ENCODE measurements around the gene CMPK1.

The CMPK1 gene

GRCh38 chr1:47378147-47378546, 44.6 kb downstream of the CMPK1 start:
- ATAC-seq, result no peak
- no peak for TF ChIP-seq ARNTL (CRISPR knock-in tag; IDR thresholded peaks at IDR 0.05; ENCODE audit: borderline replicate concordance, low read depth)
- TF ChIP-seq ZFP30 (CRISPR knock-in tag; IDR thresholded peaks at IDR 0.05), result no peak
- TF ChIP-seq TOX (CRISPR knock-in tag; IDR thresholded peaks at IDR 0.05; ENCODE audit: borderline replicate concordance), result no peak
- TF ChIP-seq PATZ1 (CRISPR knock-in tag; IDR thresholded peaks at IDR 0.05; ENCODE audit: borderline replicate concordance), result no peak
- TF ChIP-seq SNAI2 (CRISPR knock-in tag; IDR thresholded peaks at IDR 0.05), result no peak
- TF ChIP-seq, protein P1, sequence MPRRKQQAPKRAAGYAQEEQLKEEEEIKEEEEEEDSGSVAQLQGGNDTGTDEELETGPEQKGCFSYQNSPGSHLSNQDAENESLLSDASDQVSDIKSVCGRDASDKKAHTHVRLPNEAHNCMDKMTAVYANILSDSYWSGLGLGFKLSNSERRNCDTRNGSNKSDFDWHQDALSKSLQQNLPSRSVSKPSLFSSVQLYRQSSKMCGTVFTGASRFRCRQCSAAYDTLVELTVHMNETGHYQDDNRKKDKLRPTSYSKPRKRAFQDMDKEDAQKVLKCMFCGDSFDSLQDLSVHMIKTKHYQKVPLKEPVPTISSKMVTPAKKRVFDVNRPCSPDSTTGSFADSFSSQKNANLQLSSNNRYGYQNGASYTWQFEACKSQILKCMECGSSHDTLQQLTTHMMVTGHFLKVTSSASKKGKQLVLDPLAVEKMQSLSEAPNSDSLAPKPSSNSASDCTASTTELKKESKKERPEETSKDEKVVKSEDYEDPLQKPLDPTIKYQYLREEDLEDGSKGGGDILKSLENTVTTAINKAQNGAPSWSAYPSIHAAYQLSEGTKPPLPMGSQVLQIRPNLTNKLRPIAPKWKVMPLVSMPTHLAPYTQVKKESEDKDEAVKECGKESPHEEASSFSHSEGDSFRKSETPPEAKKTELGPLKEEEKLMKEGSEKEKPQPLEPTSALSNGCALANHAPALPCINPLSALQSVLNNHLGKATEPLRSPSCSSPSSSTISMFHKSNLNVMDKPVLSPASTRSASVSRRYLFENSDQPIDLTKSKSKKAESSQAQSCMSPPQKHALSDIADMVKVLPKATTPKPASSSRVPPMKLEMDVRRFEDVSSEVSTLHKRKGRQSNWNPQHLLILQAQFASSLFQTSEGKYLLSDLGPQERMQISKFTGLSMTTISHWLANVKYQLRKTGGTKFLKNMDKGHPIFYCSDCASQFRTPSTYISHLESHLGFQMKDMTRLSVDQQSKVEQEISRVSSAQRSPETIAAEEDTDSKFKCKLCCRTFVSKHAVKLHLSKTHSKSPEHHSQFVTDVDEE (CRISPR knock-in tag; IDR thresholded peaks at IDR 0.05), result no peak
- no peak for TF ChIP-seq RARB (CRISPR knock-in tag; IDR thresholded peaks at IDR 0.05)
- no peak for TF ChIP-seq TCF4 (CRISPR knock-in tag; IDR thresholded peaks at IDR 0.05; ENCODE audit: borderline replicate concordance)
- no peak for TF ChIP-seq PPARA (CRISPR knock-in tag; IDR thresholded peaks at IDR 0.05; ENCODE audit: borderline replicate concordance)
- no peak for TF ChIP-seq ZNF8 (CRISPR knock-in tag; IDR thresholded peaks at IDR 0.05)
- TF ChIP-seq BACH2 (CRISPR knock-in tag; IDR thresholded peaks at IDR 0.05; ENCODE audit: borderline replicate concordance), result no peak
- TF ChIP-seq OSR1 (CRISPR knock-in tag; IDR thresholded peaks at IDR 0.05), result no peak
- no peak for TF ChIP-seq CSDC2 (CRISPR knock-in tag; IDR thresholded peaks at IDR 0.05)
- TF ChIP-seq ZNF565 (CRISPR knock-in tag; conservative IDR thresholded peaks at IDR 0.05; ENCODE audit: low read depth), result no peak
- no peak for TF ChIP-seq ZC3H10 (CRISPR knock-in tag; IDR thresholded peaks at IDR 0.05)
- no peak for TF ChIP-seq GLIS3 (CRISPR knock-in tag; IDR thresholded peaks at IDR 0.05)
- TF ChIP-seq ESRRG (CRISPR knock-in tag; IDR thresholded peaks at IDR 0.05), result no peak

DNA sequence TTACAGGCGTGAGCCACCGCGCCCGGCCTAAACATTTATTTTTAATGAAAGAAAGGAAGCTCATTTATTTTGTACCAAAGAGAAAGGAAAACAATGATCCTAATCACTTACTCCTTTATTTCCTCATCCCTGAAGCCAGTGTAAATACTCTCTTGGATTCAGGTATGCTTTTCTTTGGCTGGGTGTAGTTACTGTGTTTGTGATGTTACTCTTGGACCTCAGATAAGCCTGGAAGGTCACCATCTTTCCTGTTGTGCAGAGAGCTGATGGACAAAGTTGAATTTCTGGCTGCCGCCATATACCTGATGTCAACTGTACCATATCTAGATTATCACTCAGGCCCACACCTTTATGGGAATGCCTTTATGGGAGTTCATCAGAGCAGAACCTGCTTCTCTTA, 47.1 kb downstream of the CMPK1 start:
- ATAC-seq, result no peak

GRCh38 chr1:47382399-47382983, 48.9 kb downstream of the CMPK1 start:
- TF ChIP-seq GLIS3 (CRISPR knock-in tag; IDR thresholded peaks at IDR 0.05) (no peak), SNAI2 (CRISPR knock-in tag; IDR thresholded peaks at IDR 0.05) (no peak), ZC3H10 (CRISPR knock-in tag; IDR thresholded peaks at IDR 0.05) (no peak)
- TF ChIP-seq, protein P2, sequence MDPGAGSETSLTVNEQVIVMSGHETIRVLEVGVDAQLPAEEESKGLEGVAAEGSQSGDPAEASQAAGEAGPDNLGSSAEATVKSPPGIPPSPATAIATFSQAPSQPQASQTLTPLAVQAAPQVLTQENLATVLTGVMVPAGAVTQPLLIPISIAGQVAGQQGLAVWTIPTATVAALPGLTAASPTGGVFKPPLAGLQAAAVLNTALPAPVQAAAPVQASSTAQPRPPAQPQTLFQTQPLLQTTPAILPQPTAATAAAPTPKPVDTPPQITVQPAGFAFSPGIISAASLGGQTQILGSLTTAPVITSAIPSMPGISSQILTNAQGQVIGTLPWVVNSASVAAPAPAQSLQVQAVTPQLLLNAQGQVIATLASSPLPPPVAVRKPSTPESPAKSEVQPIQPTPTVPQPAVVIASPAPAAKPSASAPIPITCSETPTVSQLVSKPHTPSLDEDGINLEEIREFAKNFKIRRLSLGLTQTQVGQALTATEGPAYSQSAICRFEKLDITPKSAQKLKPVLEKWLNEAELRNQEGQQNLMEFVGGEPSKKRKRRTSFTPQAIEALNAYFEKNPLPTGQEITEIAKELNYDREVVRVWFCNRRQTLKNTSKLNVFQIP (CRISPR knock-in tag; IDR thresholded peaks at IDR 0.05; ENCODE audit: borderline replicate concordance, low read depth), result no peak
- TF ChIP-seq, protein P1 (CRISPR knock-in tag; IDR thresholded peaks at IDR 0.05), result no peak
- ATAC-seq, result no peak

More for the DNA sequence above, 47.1 kb downstream of the CMPK1 start:
- TF ChIP-seq ZNF565 (CRISPR knock-in tag; conservative IDR thresholded peaks at IDR 0.05; ENCODE audit: low read depth) (no peak), PPARA (CRISPR knock-in tag; IDR thresholded peaks at IDR 0.05; ENCODE audit: borderline replicate concordance) (no peak)

DNA sequence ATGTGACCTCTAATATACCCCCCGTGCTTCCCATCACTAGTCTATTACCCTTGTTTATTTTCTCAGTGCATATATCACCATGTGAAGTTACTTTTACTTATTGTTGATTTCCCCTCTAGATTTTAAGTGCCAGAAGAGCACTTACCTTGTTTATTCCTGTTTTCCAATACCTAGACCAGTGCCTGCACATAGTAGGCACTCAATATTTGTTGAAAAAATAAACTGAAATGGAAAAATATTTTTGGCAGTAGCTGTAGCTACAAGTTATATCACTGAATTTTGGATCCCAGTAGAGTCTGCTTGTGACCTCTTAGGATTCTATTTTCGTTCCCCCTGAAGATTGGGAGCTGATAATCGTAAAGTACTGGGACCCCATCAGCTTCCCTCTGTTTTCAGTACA, 50.5 kb downstream of the CMPK1 start:
- ATAC-seq, result no peak

More for the DNA sequence above, 50.5 kb downstream of the CMPK1 start:
- TF ChIP-seq ZNF565 (CRISPR knock-in tag; conservative IDR thresholded peaks at IDR 0.05; ENCODE audit: low read depth) (no peak), OSR1 (CRISPR knock-in tag; IDR thresholded peaks at IDR 0.05) (no peak), RARB (CRISPR knock-in tag; IDR thresholded peaks at IDR 0.05) (no peak), BACH2 (CRISPR knock-in tag; IDR thresholded peaks at IDR 0.05; ENCODE audit: borderline replicate concordance) (no peak), PPARA (CRISPR knock-in tag; IDR thresholded peaks at IDR 0.05; ENCODE audit: borderline replicate concordance) (no peak), ZFP30 (CRISPR knock-in tag; IDR thresholded peaks at IDR 0.05) (no peak), CSRNP3 (CRISPR knock-in tag; IDR thresholded peaks at IDR 0.05) (no peak), ZC3H10 (CRISPR knock-in tag; IDR thresholded peaks at IDR 0.05) (no peak), CSDC2 (CRISPR knock-in tag; IDR thresholded peaks at IDR 0.05) (no peak), ZFP3 (CRISPR knock-in tag; IDR thresholded peaks at IDR 0.05) (no peak), ESRRG (CRISPR knock-in tag; IDR thresholded peaks at IDR 0.05) (no peak), TCF4 (CRISPR knock-in tag; IDR thresholded peaks at IDR 0.05; ENCODE audit: borderline replicate concordance) (no peak), GLIS3 (CRISPR knock-in tag; IDR thresholded peaks at IDR 0.05) (no peak), ISL1 (CRISPR knock-in tag; IDR thresholded peaks at IDR 0.05) (no peak), ZNF70 (CRISPR knock-in tag; IDR thresholded peaks at IDR 0.05) (no peak)
- TF ChIP-seq, protein P2 (CRISPR knock-in tag; IDR thresholded peaks at IDR 0.05; ENCODE audit: borderline replicate concordance, low read depth), result no peak
